Suppressor macrophage (primary cell): ENCODE measurements around the gene DHX29.

Experiments used
- DNase-seq, 4 experiments: peaks; one replicate each; pipeline ENCODE4 v3.0.0-alpha.2; 2020 to 2022

The DHX29 gene

GRCh38 chr5:55313870-55314617 lies 6.5 kb upstream of the DHX29 start:
- peak in 2 of 4 experiments; percentile 3 to 6 for DNase-seq

GRCh38 chr5:55308254-55308836 lies 851 bp upstream of the DHX29 start:
- peak; percentile 31 to 42 (median 34) for DNase-seq

DNA sequence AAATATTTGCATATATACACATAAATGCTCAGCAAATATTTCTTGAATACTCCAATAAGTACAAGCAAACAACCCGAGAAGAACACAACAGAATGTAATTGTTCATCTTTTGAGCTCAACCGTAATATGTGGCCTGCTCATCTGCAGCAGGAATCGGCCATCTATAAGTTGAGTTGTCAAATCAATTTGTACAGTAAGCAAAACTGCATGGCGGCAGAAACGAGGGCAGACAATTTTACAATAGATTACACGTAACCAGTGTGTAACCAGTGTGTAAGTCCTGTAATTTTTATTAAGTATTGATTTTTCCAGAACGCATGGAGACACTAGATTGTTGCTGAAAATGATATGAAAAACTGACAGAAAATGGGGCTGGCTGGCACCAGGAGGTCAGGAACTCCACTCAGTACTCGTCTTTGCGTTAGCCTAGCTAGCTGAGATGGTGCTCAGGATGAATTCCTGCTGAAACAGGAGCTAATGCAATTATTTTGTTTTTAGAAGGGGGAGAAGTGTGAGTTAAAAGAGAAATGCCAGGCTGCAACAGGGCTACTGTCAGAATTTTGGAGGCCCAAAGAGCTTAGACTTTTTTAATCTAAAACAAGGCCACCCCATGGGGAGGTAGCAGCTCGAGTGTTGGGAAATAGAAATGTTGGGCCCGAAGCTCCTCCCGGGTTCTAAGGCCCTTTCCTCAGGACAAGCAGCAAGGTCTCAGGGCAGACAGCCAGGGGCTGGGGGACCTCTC lies 682 bp downstream of the DHX29 start:
- no peak for DNase-seq

DNA sequence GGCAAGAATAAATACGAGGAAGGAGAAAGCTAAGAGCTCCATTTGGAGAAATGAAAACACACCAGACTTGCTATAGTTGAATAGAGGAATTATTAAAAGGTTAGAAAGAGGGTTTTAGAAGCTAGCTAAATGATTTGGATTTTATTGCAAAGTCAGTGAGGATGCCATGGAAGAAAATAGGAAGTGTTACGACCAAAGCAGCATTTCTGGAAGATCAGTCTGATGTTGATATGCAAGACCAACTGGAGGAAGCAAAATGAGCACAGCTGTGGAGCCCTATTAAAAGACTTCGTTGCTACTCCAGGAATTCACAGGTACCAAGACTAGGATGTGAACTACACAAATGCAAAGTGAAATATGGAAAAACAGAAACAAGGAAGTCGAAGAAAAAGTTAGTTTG lies 2.1 kb downstream of the DHX29 start:
- peak; percentile 17 to 56 (median 32) for DNase-seq

- DNase-seq = no peak
These were observed 2.9 kb downstream of the DHX29 start for GRCh38 chr5:55304584-55304983.

GRCh38 chr5:55303238-55303690 lies 4.2 kb downstream of the DHX29 start:
- DNase-seq = peak; percentile 66 to 83 (median 74)

- no peak for DNase-seq
These were observed 6.6 kb downstream of the DHX29 start for GRCh38 chr5:55300890-55301289.

- no peak for DNase-seq
These were observed 12.6 kb downstream of the DHX29 start for GRCh38 chr5:55294935-55295334.

- no peak for DNase-seq
These were observed 16.5 kb downstream of the DHX29 start for GRCh38 chr5:55290991-55291390.

GRCh38 chr5:55289808-55290207 lies 17.7 kb downstream of the DHX29 start:
- no peak for DNase-seq

DNA sequence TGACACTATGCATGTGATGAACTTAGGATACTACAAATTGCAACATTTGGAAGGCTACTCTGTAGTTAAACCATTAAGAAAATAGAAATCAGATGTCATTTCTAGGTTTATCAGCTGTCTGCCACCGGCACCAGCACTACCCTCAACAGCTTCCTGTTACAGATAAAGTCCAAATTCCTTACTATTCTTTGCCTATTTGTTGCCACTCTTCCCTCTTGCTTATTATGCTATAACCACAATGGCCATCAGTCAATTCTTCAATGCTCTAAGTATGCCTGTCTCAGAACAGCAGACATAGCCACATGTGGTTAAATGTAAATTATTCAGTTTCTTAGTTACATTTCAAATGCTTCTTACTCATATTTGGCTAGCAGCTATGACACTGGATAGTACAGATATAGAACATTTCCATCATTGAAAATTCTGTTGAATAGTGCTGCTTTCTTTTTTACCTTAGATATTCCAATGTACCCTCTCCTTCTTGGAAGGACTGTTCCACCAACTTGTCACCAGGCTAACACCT lies 21.0 kb downstream of the DHX29 start:
- no peak for DNase-seq

- no peak for DNase-seq
These were observed 28.7 kb downstream of the DHX29 start for GRCh38 chr5:55278778-55279177.

GRCh38 chr5:55276771-55277170 lies 30.7 kb downstream of the DHX29 start:
- no peak for DNase-seq

DNA sequence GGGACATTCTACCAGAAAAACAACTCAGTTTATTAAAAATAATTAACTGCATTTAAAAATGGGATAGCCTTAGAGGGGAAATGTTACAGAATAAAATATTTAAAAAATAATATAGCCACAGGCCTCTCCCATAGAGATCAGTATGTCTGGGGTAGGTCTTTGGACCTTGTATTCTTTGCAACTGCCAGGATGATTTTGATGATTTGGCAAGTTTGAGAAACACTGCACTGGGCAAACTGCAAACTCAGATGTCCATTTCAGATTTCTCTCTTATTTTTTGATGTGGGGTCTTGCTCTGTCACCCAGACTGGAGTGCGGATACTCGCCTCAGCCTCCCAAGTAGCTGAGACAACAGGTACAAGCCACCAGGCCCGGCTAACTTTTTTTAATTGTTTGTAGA lies 49.2 kb downstream of the DHX29 start:
- DNase-seq = no peak

DNA sequence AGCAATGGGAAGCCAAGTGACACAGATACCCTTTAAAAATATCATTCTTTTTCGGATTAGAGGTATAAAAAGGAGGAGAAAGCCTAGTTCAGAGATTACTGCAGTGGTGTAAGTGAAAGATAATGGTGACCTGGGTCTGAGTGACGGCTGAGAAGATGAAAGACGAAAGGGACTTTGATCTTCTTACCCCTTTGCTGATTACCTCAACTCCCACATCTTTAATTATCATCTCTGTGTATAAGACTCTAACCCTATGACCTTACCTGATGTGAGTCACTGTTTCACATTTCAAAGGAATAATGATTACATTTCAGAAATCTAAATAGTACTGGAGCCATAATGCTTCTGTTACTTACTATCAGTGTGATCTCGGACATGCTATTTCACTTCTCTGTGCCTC lies 52.7 kb downstream of the DHX29 start:
- no peak for DNase-seq

- DNase-seq = no peak
These were observed 57.4 kb downstream of the DHX29 start for GRCh38 chr5:55250064-55250463.

DNA sequence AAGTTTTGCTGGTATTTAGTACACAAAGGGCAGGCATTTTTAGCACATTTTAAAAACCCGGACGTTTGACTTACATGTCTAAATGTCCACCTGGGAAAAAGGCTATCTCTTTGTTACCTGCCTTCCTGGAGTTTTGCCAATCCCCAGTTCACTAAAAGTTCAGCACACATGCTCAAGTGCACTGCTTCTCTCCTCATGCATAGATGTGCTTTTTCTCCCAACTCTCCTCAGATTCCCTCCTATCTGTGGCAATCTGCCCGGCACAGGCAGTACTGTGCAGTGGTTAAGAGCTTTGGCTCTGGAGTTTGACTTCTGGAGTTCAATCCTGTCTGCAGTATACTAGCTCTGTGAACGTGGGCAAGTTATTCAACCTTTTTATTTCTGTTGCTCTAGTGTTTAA lies 65.7 kb downstream of the DHX29 start:
- no peak for DNase-seq

GRCh38 chr5:55236800-55237199 lies 70.7 kb downstream of the DHX29 start:
- no peak for DNase-seq

DNA sequence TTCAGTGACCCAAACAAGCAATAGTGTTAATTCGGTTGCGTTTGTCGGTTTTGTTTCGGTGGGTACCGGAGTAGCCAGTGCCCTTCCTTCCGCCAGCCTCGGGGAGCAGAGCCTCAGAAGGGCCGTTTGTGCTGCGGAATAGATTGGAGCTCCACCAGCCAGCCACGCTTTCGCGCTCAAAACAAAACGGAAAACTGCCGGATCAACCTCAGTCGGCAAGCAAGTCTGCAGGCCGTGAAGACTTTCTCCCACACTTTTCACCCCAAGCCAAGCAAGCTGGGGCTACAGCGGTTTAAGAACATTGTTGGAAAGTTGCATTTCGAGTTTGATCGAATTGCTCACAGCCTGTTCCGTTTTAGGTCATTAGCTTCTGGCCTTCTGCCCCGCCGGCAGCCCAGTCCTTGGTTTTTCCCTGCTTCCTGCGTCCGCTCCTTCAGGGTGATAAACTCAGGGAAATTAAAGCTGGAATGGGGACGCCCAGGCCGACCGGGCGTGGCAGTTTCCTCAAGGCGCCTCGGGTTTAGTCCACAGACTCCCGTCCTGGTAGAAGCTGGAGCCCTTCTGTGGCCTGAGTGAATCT lies 73.3 kb downstream of the DHX29 start:
- peak in 2 of 4 experiments; percentile 27 to 32 for DNase-seq

DNA sequence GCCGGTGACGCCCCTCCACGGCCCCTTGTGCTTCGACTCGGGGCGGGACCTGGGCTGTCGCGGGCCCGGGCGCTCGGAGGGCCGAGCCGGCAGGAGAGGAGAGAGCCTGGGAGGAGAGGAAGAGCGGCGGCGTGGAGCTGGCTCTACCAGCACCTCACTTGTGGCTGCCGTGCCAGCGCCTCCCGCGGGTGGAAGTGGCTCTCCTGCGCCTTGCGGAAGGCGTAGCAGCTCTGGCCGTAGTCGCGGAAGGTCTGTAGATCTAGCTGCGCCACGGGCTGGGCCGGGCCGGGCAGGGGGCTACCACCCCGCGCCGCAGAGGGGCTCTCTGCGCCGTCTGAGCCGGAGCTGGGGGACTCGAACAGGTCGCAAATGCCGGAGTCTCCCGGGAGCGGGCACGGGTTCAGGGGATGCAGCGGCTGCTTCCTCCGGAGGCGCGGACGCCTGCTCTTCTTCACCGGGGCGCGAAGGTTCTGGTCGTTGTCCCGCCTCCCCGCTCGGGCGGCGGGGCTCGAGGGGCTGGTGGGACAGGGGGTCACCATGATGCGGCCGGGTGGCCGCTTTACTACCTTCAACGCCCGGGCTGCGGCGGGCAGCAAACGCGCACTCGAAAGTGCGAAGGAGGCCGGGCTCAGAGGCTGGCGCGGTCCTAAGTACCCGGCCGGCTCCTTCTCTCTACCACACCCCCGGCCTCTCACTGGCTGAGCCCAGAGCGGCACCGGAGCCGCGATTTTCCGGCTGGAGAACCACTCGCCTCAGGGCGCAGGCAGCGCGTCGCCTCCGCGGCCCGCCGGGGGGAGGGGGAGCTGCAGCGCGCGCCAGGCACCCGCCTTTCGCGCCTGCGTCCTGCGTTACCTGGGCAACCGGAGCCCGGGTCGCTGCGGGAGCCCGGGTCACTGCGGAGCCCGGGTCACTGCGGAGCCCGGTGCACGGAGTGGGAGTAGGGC lies 74.2 kb downstream of the DHX29 start, which contains the start of gene CCNO:
Gene CCNO, minus strand, starts transcription at position 624 of the 944 bp plus-strand sequence. Its CDS starts 85 bp downstream, at position 539.
- DNase-seq = peak; percentile 42 to 76 (median 64)

- peak in 2 of 4 experiments; percentile 16 to 27 for DNase-seq
These were observed 75.1 kb downstream of the DHX29 start for GRCh38 chr5:55232271-55232984.
